ENCODE data around the gene ROGDI.

ROGDI gene

GRCh38 chr16:4814046-4814445, 11.6 kb upstream of the ROGDI start:
- no peak for DNase-seq (ENCODE audit: low read depth in 2 of 3, low spot score in 2 of 3)

GRCh38 chr16:4813251-4814003, 11.0 kb upstream of the ROGDI start:
- no peak for DNase-seq (ENCODE audit: low read depth in 2 of 3, low spot score in 2 of 3)

- no peak for DNase-seq (ENCODE audit: low read depth in 2 of 3, low spot score in 2 of 3)
Measured at GRCh38 chr16:4811773-4812172, 9.3 kb upstream of the ROGDI start.

GRCh38 chr16:4811242-4811641, 8.8 kb upstream of the ROGDI start:
- no peak for DNase-seq (ENCODE audit: low read depth in 2 of 3, low spot score in 2 of 3)

- DNase-seq (ENCODE audit: low read depth in 2 of 3, low spot score in 2 of 3), result no peak
Measured at GRCh38 chr16:4806280-4806679, 3.8 kb upstream of the ROGDI start.

GRCh38 chr16:4805231-4805630, 2.8 kb upstream of the ROGDI start:
- DNase-seq (ENCODE audit: low read depth in 2 of 3, low spot score in 2 of 3), result no peak

GRCh38 chr16:4803898-4804762, 1.7 kb upstream of the ROGDI start:
- no peak for DNase-seq (ENCODE audit: low read depth in 2 of 3, low spot score in 2 of 3)

GRCh38 chr16:4803401-4803844, 990 bp upstream of the ROGDI start:
- no peak for DNase-seq (ENCODE audit: low read depth in 2 of 3, low spot score in 2 of 3)

- DNase-seq (ENCODE audit: low read depth in 2 of 3, low spot score in 2 of 3), result peak; percentile 51 to 95 (median 76)
Measured at GRCh38 chr16:4802659-4803287, 340 bp upstream of the ROGDI start.

GRCh38 chr16:4801051-4801961, 1.1 kb downstream of the ROGDI start:
- DNase-seq (ENCODE audit: low read depth in 2 of 3, low spot score in 2 of 3), result no peak

- no peak for DNase-seq (ENCODE audit: low read depth in 2 of 3, low spot score in 2 of 3)
Measured at GRCh38 chr16:4800290-4801041, 2.0 kb downstream of the ROGDI start.

- no peak for DNase-seq (ENCODE audit: low read depth in 2 of 3, low spot score in 2 of 3)
Measured at GRCh38 chr16:4799171-4799855, 3.1 kb downstream of the ROGDI start.

- no peak for DNase-seq (ENCODE audit: low read depth in 2 of 3, low spot score in 2 of 3)
Measured at GRCh38 chr16:4798456-4798855, 4.0 kb downstream of the ROGDI start.

GRCh38 chr16:4797805-4798252, 4.6 kb downstream of the ROGDI start:
- no peak for DNase-seq (ENCODE audit: low read depth in 2 of 3, low spot score in 2 of 3)

GRCh38 chr16:4796982-4797804, 5.2 kb downstream of the ROGDI start:
- no peak for DNase-seq (ENCODE audit: low read depth in 2 of 3, low spot score in 2 of 3)

GRCh38 chr16:4795828-4796572, 6.4 kb downstream of the ROGDI start:
- DNase-seq (ENCODE audit: low read depth in 2 of 3, low spot score in 2 of 3), result no peak

- DNase-seq (ENCODE audit: low read depth in 2 of 3, low spot score in 2 of 3), result no peak
Measured at GRCh38 chr16:4795181-4795827, 7.1 kb downstream of the ROGDI start, which contains the start of gene SMIM22. Gene SMIM22, plus strand, starts transcription at chr16:4795369. Its CDS starts 366 bp downstream, at chr16:4795735.

Data from activated CD8-positive, alpha-beta memory T cell treated with anti-CD3 and anti-CD28 coated beads for 48 hours (primary cell).